ENCODE results near the gene MAPK12. TPM values are rescaled to one million over a fixed set of nuclear protein-coding genes. Genes with fewer than 3 reads are reported as not detected.
A peak's percentile ranks its signal among the peaks of the same experiment; 100 is the strongest.

The MAPK12 gene
- total and polyA plus RNA-seq, 9 of the 15 experiments (the other 6 are each of a cell fraction or from before 2014, with no cell fraction given) = 0.79 to 71.5 (median 32.8) TPM

DNA sequence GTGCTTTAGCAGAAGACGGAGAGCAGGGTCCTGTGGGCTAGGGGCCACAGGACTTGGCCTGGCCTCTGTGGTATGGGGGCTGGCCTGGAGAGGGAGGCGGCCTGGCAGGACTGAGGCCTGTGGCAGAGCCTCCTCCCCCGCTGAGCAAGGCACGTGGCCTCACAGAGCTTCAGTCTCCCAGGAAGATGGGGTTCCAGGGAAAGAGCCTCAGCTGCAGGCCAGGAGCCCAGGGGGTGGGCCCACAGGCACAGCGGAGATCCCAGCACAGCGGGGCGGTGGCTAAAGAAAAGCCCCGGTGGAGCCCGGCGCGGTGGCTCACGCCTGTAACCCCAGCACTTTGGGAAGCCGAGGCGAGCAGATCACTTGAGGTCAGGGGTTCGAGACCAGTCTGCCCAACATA lies 2.2 kb downstream of the MAPK12 start:
- Histone ChIP-seq H3K79me2 (ENCODE audit: control insufficient read depth, insufficient read depth, low read length) (peaks cover 27% of the 10 kb centered on the region), H4K20me1 (replicated peaks; ENCODE audit: control insufficient read depth, insufficient read depth, low read length) (no peaks in the 10 kb centered on the region), H3K4me3 (no peak overlapping the region), H3K4me2 (ENCODE audit: insufficient read depth, low read length) (no peak overlapping the region), H3K27me3 (ENCODE audit: control insufficient read depth in 2 of 2, insufficient read depth in 2 of 2, low read length in 2 of 2) (no peaks in the 10 kb centered on the region), H3K9ac (ENCODE audit: insufficient read depth in 1 of 2, low read depth in 2 of 2, low read length in 2 of 2) (peak overlapping the region in 1 of 2 experiments; percentile 78; a peak in 2 of 4 replicates), H3K9me1 (ENCODE audit: control insufficient read depth, insufficient read depth, low read length) (no peaks in the 10 kb centered on the region), H3K4me1 (replicated peaks in 1 of 2; ENCODE audit: control insufficient read depth in 2 of 2, insufficient read depth in 2 of 2, low read length in 2 of 2) (peaks cover 15 to 90% of the 10 kb centered on the region in 2 experiments; a peak in 4 of 5 replicates), H2AFZ (ENCODE audit: low read depth, low read length) (no peak overlapping the region), H3K36me3 (ENCODE audit: control insufficient read depth, insufficient read depth, low read length) (peaks cover 44% of the 10 kb centered on the region; the same call in 1 of the 3 replicates), H3K27ac (ENCODE audit: extremely low read depth, low read depth, low read length) (no peak overlapping the region), H3K9me3 (replicated peaks; ENCODE audit: control insufficient read depth, insufficient read depth, low read depth, low read length) (no peaks in the 10 kb centered on the region)
- in situ Hi-C loops (cut with MboI) = no loop called here
- no peak for ATAC-seq
- FAIRE-seq = no peak
- intact Hi-C loops (cut with micrococcal nuclease) = no loop called here
- TF ChIP-seq RBFOX2 (IDR thresholded peaks at IDR 0.05; ENCODE audit: low read depth, low read length) = 0 out of 2 replicates have a peak, but pooled peaks have one; percentile 12
- TF ChIP-seq NCOA6 (IDR thresholded peaks at IDR 0.05) = no peak
- TF ChIP-seq, protein P1, sequence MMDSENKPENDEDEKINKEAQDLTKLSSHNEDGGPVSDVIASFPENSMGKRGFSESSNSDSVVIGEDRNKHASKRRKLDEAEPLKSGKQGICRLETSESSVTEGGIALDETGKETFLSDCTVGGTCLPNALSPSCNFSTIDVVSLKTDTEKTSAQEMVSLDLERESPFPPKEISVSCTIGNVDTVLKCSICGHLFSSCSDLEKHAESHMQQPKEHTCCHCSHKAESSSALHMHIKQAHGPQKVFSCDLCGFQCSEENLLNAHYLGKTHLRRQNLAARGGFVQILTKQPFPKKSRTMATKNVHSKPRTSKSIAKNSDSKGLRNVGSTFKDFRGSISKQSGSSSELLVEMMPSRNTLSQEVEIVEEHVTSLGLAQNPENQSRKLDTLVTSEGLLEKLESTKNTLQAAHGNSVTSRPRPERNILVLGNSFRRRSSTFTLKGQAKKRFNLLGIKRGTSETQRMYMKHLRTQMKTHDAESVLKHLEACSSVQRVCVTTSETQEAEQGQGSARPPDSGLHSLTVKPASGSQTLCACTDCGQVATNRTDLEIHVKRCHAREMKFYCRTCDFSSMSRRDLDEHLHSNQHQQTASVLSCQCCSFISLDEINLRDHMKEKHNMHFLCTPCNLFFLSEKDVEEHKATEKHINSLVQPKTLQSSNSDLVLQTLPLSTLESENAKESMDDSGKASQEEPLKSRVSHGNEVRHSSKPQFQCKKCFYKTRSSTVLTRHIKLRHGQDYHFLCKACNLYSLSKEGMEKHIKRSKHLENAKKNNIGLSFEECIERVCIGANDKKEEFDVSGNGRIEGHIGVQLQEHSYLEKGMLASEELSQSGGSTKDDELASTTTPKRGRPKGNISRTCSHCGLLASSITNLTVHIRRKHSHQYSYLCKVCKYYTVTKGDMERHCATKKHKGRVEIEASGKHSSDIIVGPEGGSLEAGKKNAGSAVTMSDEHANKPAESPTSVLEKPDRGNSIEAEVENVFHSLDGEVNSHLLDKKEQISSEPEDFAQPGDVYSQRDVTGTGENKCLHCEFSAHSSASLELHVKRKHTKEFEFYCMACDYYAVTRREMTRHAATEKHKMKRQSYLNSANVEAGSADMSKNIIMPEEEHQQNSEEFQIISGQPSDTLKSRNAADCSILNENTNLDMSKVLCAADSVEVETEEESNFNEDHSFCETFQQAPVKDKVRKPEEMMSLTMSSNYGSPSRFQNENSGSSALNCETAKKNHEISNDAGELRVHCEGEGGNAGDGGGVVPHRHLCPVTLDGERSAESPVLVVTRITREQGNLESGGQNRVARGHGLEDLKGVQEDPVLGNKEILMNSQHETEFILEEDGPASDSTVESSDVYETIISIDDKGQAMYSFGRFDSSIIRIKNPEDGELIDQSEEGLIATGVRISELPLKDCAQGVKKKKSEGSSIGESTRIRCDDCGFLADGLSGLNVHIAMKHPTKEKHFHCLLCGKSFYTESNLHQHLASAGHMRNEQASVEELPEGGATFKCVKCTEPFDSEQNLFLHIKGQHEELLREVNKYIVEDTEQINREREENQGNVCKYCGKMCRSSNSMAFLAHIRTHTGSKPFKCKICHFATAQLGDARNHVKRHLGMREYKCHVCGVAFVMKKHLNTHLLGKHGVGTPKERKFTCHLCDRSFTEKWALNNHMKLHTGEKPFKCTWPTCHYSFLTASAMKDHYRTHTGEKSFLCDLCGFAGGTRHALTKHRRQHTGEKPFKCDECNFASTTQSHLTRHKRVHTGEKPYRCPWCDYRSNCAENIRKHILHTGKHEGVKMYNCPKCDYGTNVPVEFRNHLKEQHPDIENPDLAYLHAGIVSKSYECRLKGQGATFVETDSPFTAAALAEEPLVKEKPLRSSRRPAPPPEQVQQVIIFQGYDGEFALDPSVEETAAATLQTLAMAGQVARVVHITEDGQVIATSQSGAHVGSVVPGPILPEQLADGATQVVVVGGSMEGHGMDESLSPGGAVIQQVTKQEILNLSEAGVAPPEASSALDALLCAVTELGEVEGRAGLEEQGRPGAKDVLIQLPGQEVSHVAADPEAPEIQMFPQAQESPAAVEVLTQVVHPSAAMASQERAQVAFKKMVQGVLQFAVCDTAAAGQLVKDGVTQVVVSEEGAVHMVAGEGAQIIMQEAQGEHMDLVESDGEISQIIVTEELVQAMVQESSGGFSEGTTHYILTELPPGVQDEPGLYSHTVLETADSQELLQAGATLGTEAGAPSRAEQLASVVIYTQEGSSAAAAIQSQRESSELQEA (IDR thresholded peaks at IDR 0.05; ENCODE audit: low read depth) = no peak
- BruUV-seq (replicated peaks) = no TSS peak
- WGBS (ENCODE audit: insufficient coverage, low coverage, missing lambda C conversion rate) = no CpG with 5 or more reads among the region's 15 CpGs
- POLR2A ChIA-PET = interaction anchor here (1.0 kb wide), 1 partner anchor 13 kb away, joined by 3 read pairs; no protein-coding TSS in a partner anchor
- CTCF ChIA-PET (ENCODE audit: low intra/inter-chr PET ratio) = no interaction called here
- DNase-seq (ENCODE audit: extremely low read depth in 1 of 4, low spot score in 3 of 4) = no peak
